ENCODE data around the gene ADCY3.

ADCY3 gene

DNA sequence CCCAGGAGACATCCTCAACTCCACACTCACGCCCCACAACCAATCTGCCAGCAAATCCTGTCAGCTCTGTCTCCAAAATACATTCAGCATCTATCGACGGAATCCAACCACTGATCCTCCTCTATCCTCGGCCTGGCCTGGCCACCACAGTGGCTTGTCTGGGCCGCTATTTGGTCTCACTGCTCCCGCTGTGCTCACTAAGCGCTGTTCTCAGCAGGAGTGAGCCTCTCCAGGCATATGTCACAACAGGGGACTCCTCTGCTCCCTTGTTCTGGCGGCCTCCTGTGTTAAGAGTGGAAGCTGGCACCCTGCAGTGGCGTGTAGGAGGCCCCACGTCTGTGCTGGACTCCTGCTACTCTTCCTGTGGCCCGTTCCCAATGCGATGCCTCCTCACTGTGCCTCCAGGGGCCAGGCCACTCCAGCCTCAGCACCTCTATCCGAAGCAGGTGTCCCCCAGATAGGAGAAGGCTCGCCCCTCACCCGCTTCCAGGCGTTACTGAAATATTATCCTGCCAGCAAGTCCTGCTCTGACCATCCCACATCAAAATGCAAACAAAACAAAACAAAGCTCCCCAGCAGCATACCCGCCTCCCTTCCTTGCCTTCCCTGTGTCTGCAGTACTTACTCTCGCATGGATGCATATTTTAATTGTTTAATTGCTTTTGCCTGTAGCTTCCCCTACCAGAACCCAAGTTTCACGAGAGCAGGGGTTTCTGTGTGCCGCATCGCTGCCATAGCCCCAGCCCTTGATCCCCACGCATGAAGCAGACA is 86.9 kb downstream of the ADCY3 start:
- TF ChIP-seq TAF1 (IDR thresholded peaks at IDR 0.05; ENCODE audit: borderline replicate concordance, insufficient read depth, low read length), result no peak
- TF ChIP-seq POLR2AphosphoS5 (IDR thresholded peaks at IDR 0.05; ENCODE audit: low read depth, low read length), result no peak
- TF ChIP-seq FOXP2 (optimal IDR thresholded peaks at IDR 0.05; ENCODE audit: borderline replicate concordance, extremely low read depth, extremely low read length, insufficient read depth), result no peak
- no peak for TF ChIP-seq SIN3A (IDR thresholded peaks at IDR 0.05; ENCODE audit: borderline replicate concordance, insufficient read depth, low read length)
- TF ChIP-seq, protein P1, sequence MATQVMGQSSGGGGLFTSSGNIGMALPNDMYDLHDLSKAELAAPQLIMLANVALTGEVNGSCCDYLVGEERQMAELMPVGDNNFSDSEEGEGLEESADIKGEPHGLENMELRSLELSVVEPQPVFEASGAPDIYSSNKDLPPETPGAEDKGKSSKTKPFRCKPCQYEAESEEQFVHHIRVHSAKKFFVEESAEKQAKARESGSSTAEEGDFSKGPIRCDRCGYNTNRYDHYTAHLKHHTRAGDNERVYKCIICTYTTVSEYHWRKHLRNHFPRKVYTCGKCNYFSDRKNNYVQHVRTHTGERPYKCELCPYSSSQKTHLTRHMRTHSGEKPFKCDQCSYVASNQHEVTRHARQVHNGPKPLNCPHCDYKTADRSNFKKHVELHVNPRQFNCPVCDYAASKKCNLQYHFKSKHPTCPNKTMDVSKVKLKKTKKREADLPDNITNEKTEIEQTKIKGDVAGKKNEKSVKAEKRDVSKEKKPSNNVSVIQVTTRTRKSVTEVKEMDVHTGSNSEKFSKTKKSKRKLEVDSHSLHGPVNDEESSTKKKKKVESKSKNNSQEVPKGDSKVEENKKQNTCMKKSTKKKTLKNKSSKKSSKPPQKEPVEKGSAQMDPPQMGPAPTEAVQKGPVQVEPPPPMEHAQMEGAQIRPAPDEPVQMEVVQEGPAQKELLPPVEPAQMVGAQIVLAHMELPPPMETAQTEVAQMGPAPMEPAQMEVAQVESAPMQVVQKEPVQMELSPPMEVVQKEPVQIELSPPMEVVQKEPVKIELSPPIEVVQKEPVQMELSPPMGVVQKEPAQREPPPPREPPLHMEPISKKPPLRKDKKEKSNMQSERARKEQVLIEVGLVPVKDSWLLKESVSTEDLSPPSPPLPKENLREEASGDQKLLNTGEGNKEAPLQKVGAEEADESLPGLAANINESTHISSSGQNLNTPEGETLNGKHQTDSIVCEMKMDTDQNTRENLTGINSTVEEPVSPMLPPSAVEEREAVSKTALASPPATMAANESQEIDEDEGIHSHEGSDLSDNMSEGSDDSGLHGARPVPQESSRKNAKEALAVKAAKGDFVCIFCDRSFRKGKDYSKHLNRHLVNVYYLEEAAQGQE (IDR thresholded peaks at IDR 0.05; ENCODE audit: insufficient read depth in 1 of 2, low read depth in 2 of 2, low read length in 2 of 2), result no peak

DNA sequence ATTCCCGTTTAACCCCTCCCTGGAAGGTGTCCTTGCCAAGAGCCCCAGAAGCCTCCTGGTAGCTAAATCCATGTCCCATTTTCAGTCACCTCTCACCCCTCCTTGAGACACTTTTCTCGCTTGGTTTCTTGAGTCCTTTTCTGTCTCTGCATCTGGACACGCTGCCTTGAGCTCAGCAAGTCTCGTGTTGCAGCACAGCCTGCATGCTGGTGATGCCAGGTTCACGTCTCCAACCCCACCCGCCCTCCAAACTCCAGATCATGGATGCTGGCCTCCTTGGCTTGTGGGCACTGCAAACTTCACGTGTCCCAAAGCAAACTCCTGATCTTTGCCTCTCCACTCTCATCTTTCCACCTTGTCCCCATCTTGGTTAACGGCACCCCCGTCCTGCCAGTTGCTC is 87.5 kb downstream of the ADCY3 start:
- TF ChIP-seq, protein P1 (IDR thresholded peaks at IDR 0.05; ENCODE audit: insufficient read depth in 1 of 2, low read depth in 2 of 2, low read length in 2 of 2), result no peak
- no peak for TF ChIP-seq SIN3A (IDR thresholded peaks at IDR 0.05; ENCODE audit: borderline replicate concordance, insufficient read depth, low read length)
- no peak for TF ChIP-seq FOXP2 (optimal IDR thresholded peaks at IDR 0.05; ENCODE audit: borderline replicate concordance, extremely low read depth, extremely low read length, insufficient read depth)
- TF ChIP-seq POLR2AphosphoS5 (IDR thresholded peaks at IDR 0.05; ENCODE audit: low read depth, low read length), result no peak
- TF ChIP-seq TAF1 (IDR thresholded peaks at IDR 0.05; ENCODE audit: borderline replicate concordance, insufficient read depth, low read length), result no peak

DNA sequence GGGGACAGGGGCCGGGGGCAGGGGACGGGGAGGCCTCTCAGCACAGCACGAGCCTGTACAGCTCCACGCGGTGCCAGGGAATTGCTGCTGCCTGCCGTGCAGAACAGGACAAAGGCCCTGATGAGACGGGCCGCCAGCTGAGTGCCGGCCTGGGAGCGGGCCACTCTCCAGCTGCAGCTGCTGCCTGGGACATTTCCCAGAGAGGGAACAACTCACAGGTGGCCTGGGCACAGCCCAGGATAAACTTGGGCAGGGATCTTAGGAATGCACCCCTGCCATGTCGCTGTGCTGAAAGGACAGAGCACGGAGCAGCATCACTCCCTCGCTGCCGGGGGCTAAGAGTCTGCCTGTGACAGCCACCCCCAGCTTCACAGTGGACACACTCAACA is 88.0 kb downstream of the ADCY3 start:
- no peak for TF ChIP-seq SIN3A (IDR thresholded peaks at IDR 0.05; ENCODE audit: borderline replicate concordance, insufficient read depth, low read length)
- TF ChIP-seq POLR2AphosphoS5 (IDR thresholded peaks at IDR 0.05; ENCODE audit: low read depth, low read length), result no peak
- TF ChIP-seq, protein P1 (IDR thresholded peaks at IDR 0.05; ENCODE audit: insufficient read depth in 1 of 2, low read depth in 2 of 2, low read length in 2 of 2), result no peak
- no peak for TF ChIP-seq TAF1 (IDR thresholded peaks at IDR 0.05; ENCODE audit: borderline replicate concordance, insufficient read depth, low read length)
- TF ChIP-seq FOXP2 (optimal IDR thresholded peaks at IDR 0.05; ENCODE audit: borderline replicate concordance, extremely low read depth, extremely low read length, insufficient read depth), result no peak

DNA sequence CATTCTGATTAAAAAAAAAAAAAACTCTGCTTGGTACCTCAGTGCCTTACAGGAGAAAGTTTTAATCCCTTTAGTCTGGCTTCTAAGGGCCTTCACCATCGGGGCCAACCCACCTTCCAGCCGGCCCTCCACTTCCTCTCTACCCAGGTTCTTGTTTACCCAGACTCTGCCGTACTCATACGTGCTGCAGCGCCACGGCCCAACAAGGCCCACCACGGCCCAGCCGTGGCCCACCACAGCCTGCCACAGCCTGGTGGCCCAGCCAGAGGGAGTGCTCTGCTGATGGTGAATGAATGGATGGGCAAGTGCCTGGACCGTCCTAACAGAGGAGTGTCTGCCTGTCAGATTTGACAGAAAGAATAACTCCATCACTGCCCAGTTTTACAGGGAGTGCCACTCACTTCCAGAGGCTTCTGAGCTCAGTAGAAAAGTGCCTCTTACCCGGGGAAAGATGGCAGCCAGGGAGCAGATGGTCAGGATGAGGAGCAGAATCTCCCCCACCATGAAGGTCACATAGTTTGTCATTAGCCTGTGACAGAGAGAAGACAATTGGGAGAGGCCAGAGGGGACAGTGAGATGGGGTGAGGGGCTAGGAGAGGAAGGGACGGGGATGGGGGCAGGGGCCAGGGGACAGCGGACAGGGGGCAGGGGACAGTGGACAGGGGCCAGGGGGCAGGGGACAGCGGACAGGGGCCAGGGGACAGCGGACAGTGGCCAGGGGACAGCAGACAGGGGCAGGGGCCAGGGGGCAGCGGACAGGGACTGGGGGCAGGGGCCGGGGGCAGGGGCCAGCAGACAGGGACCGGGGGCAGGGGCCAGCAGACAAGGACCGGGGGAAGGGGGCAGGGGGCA is 88.6 kb downstream of the ADCY3 start:
- TF ChIP-seq POLR2AphosphoS5 (IDR thresholded peaks at IDR 0.05; ENCODE audit: low read depth, low read length) (no peak), TAF1 (IDR thresholded peaks at IDR 0.05; ENCODE audit: borderline replicate concordance, insufficient read depth, low read length) (no peak), FOXP2 (optimal IDR thresholded peaks at IDR 0.05; ENCODE audit: borderline replicate concordance, extremely low read depth, extremely low read length, insufficient read depth) (no peak), SIN3A (IDR thresholded peaks at IDR 0.05; ENCODE audit: borderline replicate concordance, insufficient read depth, low read length) (no peak)
- TF ChIP-seq, protein P1 (IDR thresholded peaks at IDR 0.05; ENCODE audit: insufficient read depth in 1 of 2, low read depth in 2 of 2, low read length in 2 of 2), result no peak
